ENCODE data around the gene NPAS3.

NPAS3 gene

DNA sequence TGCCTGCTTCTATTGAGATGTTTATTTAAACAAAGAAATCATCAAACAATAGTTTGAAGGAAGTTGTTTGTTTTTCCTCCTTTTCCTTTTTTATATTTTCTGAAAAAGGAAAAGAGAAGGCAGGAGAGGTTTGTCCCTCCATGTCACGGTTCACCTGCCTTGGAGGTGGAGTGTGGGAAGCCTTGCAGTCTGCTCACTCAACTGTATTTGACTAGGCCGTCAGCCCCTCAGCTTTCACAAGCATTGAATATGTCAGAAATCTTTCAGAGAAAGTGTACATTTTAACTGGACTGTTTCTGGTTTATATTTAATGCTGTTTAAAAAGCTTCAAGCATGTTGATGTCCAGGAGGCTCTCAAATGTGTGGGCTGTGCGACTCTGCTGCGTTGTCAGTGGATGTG, 370.4 kb downstream of the NPAS3 start:
- Histone ChIP-seq H3K4me3 (ENCODE audit: low read length) (no peak overlapping the region), H3K27me3 (ENCODE audit: low read depth, low read length) (no peaks in the 10 kb centered on the region), H3K4me1 (ENCODE audit: low read length) (no peaks in the 10 kb centered on the region), H3K79me2 (ENCODE audit: low read length) (no peaks in the 10 kb centered on the region), H4K20me1 (ENCODE audit: insufficient read depth, low read length) (no peaks in the 10 kb centered on the region), H3K27ac (ENCODE audit: low read length) (no peak overlapping the region), H2AFZ (ENCODE audit: low read depth, low read length) (no peak overlapping the region), H3K36me3 (replicated peaks; ENCODE audit: low read depth, low read length) (no peaks in the 10 kb centered on the region), H3K9ac (ENCODE audit: low read length) (no peak overlapping the region), H3K4me2 (ENCODE audit: low read length) (no peak overlapping the region), H3K9me3 (ENCODE audit: insufficient read depth, low read length) (no peaks in the 10 kb centered on the region)
- TF ChIP-seq, protein P1, sequence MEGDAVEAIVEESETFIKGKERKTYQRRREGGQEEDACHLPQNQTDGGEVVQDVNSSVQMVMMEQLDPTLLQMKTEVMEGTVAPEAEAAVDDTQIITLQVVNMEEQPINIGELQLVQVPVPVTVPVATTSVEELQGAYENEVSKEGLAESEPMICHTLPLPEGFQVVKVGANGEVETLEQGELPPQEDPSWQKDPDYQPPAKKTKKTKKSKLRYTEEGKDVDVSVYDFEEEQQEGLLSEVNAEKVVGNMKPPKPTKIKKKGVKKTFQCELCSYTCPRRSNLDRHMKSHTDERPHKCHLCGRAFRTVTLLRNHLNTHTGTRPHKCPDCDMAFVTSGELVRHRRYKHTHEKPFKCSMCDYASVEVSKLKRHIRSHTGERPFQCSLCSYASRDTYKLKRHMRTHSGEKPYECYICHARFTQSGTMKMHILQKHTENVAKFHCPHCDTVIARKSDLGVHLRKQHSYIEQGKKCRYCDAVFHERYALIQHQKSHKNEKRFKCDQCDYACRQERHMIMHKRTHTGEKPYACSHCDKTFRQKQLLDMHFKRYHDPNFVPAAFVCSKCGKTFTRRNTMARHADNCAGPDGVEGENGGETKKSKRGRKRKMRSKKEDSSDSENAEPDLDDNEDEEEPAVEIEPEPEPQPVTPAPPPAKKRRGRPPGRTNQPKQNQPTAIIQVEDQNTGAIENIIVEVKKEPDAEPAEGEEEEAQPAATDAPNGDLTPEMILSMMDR (IDR thresholded peaks at IDR 0.05; ENCODE audit: low read depth, low read length): no peak
- TF ChIP-seq EZH2phosphoT487 (IDR thresholded peaks at IDR 0.05; ENCODE audit: low read depth): no peak

DNA sequence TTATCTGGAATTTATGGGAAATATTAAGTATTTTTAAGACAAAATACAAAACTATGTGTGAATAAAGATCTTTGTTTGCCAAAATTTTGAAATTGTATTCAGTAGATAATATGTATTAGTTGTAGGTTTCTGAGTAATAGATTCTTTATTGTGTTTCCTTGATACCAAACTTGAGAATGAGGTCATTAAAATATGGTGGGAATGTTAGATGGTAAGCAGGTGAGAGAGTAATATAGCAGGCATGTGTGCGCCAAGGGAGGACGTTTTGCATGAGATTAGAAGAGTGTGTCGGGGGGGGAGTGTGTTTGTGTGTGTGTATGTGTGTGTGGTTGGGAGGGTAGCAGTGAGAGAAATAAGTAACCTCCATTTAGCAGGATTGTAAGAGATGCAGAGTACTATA, 376.5 kb downstream of the NPAS3 start:
- H4K20me1 ChIP-seq (ENCODE audit: insufficient read depth, low read length): no peaks in the 10 kb centered on the region
- TF ChIP-seq EZH2phosphoT487 (IDR thresholded peaks at IDR 0.05; ENCODE audit: low read depth): no peak
- TF ChIP-seq, protein P1 (IDR thresholded peaks at IDR 0.05; ENCODE audit: low read depth, low read length): no peak
- no peak overlapping the region for H3K4me3 ChIP-seq (ENCODE audit: low read length)
- H3K4me1 ChIP-seq (ENCODE audit: low read length): no peaks in the 10 kb centered on the region
- no peak overlapping the region for H3K27ac ChIP-seq (ENCODE audit: low read length)
- no peaks in the 10 kb centered on the region for H3K79me2 ChIP-seq (ENCODE audit: low read length)
- H3K9ac ChIP-seq (ENCODE audit: low read length): no peak overlapping the region
- H3K9me3 ChIP-seq (ENCODE audit: insufficient read depth, low read length): no peaks in the 10 kb centered on the region
- no peak overlapping the region for H2AFZ ChIP-seq (ENCODE audit: low read depth, low read length)
- H3K27me3 ChIP-seq (ENCODE audit: low read depth, low read length): no peaks in the 10 kb centered on the region
- no peak overlapping the region for H3K4me2 ChIP-seq (ENCODE audit: low read length)
- no peaks in the 10 kb centered on the region for H3K36me3 ChIP-seq (replicated peaks; ENCODE audit: low read depth, low read length)

DNA sequence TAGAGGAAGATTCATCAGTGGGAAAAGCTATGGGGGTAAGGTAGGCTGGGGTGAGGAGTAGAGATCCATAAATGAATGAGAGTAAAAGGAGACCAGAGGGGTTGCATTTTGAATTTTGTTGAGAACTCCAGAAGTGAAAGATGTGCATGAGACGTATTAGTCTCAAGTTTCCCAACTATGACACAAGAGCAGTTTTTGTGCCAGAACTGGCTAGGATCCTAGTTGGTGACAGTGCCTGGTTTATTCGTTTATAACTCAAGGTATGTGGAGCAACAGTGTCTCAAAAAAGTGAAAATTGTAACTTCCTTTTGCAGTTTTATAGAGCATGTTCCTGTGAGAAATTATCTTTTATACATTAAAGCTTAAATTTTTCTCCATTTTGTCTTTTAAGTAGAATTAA, 377.0 kb downstream of the NPAS3 start:
- Histone ChIP-seq H2AFZ (ENCODE audit: low read depth, low read length) (no peak overlapping the region), H3K4me2 (ENCODE audit: low read length) (no peak overlapping the region), H3K36me3 (replicated peaks; ENCODE audit: low read depth, low read length) (no peaks in the 10 kb centered on the region), H3K4me1 (ENCODE audit: low read length) (no peaks in the 10 kb centered on the region), H3K27ac (ENCODE audit: low read length) (no peak overlapping the region), H3K27me3 (ENCODE audit: low read depth, low read length) (no peaks in the 10 kb centered on the region), H3K79me2 (ENCODE audit: low read length) (no peaks in the 10 kb centered on the region), H3K4me3 (ENCODE audit: low read length) (no peak overlapping the region), H4K20me1 (ENCODE audit: insufficient read depth, low read length) (no peaks in the 10 kb centered on the region), H3K9ac (ENCODE audit: low read length) (no peak overlapping the region), H3K9me3 (ENCODE audit: insufficient read depth, low read length) (no peaks in the 10 kb centered on the region)
- TF ChIP-seq EZH2phosphoT487 (IDR thresholded peaks at IDR 0.05; ENCODE audit: low read depth): no peak

DNA sequence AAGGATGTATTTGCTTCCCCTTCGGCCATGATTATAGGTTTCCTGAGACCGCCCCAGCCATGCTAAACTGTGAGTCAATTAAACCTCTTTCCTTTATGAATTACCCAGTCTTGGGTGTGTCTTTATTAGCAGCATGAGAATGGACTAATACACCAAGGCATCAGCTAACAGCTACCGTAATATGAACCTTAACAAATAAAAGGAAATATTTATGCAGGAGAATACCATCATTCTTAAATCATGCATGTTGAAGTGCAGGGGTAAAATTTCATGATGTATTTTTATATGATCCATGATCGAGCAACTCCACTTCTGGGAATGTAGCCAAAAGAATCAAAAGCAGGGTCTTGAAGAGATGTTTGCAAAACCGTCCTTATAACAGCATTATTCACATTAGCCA, 379.0 kb downstream of the NPAS3 start:
- no peak overlapping the region for H3K27ac ChIP-seq (ENCODE audit: low read length)
- no peak overlapping the region for H2AFZ ChIP-seq (ENCODE audit: low read depth, low read length)
- H3K4me3 ChIP-seq (ENCODE audit: low read length): no peak overlapping the region
- no peaks in the 10 kb centered on the region for H3K9me3 ChIP-seq (ENCODE audit: insufficient read depth, low read length)
- no peak overlapping the region for H3K9ac ChIP-seq (ENCODE audit: low read length)
- no peaks in the 10 kb centered on the region for H3K27me3 ChIP-seq (ENCODE audit: low read depth, low read length)
- H3K4me2 ChIP-seq (ENCODE audit: low read length): no peak overlapping the region
- no peaks in the 10 kb centered on the region for H4K20me1 ChIP-seq (ENCODE audit: insufficient read depth, low read length)
- no peaks in the 10 kb centered on the region for H3K36me3 ChIP-seq (replicated peaks; ENCODE audit: low read depth, low read length)
- no peak for TF ChIP-seq EZH2phosphoT487 (IDR thresholded peaks at IDR 0.05; ENCODE audit: low read depth)
- TF ChIP-seq, protein P1 (IDR thresholded peaks at IDR 0.05; ENCODE audit: low read depth, low read length): no peak
- no peaks in the 10 kb centered on the region for H3K79me2 ChIP-seq (ENCODE audit: low read length)
- H3K4me1 ChIP-seq (ENCODE audit: low read length): no peaks in the 10 kb centered on the region

DNA sequence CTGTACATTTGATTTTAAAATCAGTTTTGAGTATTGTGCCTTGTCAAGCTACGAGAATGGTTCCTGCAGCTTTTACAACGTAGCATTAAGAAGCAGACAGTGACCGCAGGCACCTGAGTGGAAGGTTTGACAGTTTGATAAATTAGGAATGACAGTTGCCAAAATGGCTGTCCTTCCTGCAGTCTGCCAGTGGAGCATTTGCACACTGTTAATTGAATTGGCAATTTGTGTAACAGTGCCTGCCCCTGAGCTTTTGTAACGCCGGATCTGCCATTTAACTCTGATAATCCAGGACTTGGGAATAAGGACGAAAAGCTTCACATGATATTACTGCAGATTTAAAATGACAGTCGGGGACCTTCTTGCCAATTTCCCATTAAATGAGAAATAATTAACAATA, 385.3 kb downstream of the NPAS3 start:
- H3K4me3 ChIP-seq (ENCODE audit: low read length): no peak overlapping the region
- no peaks in the 10 kb centered on the region for H4K20me1 ChIP-seq (ENCODE audit: insufficient read depth, low read length)
- TF ChIP-seq EZH2phosphoT487 (IDR thresholded peaks at IDR 0.05; ENCODE audit: low read depth): no peak
- TF ChIP-seq, protein P1 (IDR thresholded peaks at IDR 0.05; ENCODE audit: low read depth, low read length): no peak
- no peak overlapping the region for H3K9ac ChIP-seq (ENCODE audit: low read length)
- no peaks in the 10 kb centered on the region for H3K36me3 ChIP-seq (replicated peaks; ENCODE audit: low read depth, low read length)
- no peak overlapping the region for H3K4me2 ChIP-seq (ENCODE audit: low read length)
- no peaks in the 10 kb centered on the region for H3K27me3 ChIP-seq (ENCODE audit: low read depth, low read length)
- no peaks in the 10 kb centered on the region for H3K9me3 ChIP-seq (ENCODE audit: insufficient read depth, low read length)
- H3K4me1 ChIP-seq (ENCODE audit: low read length): no peaks in the 10 kb centered on the region
- H3K79me2 ChIP-seq (ENCODE audit: low read length): no peaks in the 10 kb centered on the region
- no peak overlapping the region for H2AFZ ChIP-seq (ENCODE audit: low read depth, low read length)
- no peak overlapping the region for H3K27ac ChIP-seq (ENCODE audit: low read length)

Measured in OCI-LY3 (cell line).